ENCODE measurements around the gene KCTD21.

KCTD21 gene

GRCh38 chr11:78201096-78201818 lies 12.8 kb upstream of the KCTD21 start:
- DNase-seq (ENCODE audit: low read depth in 2 of 2) = no peak

DNA sequence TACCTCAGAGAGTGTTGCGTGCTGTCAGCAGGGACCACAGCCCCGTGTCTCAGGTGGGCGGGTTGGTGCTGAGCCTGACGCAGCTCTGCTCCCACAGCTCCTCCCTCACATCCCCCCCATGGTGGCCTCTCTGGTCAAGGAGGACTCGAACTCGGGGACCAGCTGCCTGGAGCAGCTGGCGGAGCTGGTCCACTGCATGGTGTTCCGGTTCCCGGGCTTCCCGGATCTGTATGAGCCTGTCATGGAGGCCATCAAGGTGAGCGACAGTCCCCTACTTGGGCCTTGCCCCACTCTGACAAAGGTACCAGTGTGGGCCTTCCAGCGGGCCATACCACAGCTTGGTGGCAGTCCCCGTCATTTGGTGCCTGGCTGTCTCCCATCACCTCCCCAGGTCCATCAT lies 12.1 kb upstream of the KCTD21 start:
- no peak for DNase-seq (ENCODE audit: low read depth in 2 of 2)

GRCh38 chr11:78200061-78200460 lies 11.6 kb upstream of the KCTD21 start:
- no peak for DNase-seq (ENCODE audit: low read depth in 2 of 2)

DNA sequence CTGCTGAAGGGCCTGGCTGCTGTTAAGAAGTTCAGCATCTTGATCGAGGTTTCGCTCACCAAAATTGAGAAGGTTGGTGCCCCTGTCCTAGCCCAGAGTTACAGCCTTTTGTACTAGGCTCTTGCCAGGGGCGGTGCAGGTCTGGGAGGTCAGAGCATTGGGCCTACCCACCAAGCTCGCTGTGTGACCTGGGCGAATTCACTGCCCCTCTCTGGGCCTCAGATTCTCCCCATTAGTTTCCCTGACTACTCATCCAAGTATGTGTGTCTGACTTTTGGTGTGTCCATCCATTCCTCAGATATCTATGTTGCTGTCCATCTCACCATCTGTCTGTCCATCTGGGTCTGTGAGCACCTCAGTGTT lies 11.2 kb upstream of the KCTD21 start:
- no peak for DNase-seq (ENCODE audit: low read depth in 2 of 2)

GRCh38 chr11:78199015-78199652 lies 10.7 kb upstream of the KCTD21 start:
- DNase-seq (ENCODE audit: low read depth in 2 of 2) = no peak

DNA sequence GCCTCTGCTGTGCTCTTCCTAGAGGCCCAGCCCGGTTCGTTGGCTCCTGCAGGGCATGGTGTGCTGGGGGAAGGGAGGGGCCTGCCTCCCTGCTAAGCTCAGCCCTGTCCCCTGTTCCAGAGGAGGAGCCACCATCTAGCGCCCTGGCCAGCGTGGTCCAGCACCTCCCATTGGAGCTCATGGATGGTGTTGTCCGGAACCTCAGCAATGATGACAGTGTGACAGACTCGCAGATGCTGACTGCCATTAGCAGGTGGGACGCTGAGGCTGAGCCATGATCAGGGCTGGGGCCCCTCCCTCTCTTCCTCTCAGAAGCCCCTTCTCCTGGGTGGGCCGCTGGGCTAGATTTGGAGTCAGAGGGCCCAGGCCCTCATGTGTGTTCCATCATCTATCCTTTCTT lies 9.4 kb upstream of the KCTD21 start:
- no peak for DNase-seq (ENCODE audit: low read depth in 2 of 2)

DNA sequence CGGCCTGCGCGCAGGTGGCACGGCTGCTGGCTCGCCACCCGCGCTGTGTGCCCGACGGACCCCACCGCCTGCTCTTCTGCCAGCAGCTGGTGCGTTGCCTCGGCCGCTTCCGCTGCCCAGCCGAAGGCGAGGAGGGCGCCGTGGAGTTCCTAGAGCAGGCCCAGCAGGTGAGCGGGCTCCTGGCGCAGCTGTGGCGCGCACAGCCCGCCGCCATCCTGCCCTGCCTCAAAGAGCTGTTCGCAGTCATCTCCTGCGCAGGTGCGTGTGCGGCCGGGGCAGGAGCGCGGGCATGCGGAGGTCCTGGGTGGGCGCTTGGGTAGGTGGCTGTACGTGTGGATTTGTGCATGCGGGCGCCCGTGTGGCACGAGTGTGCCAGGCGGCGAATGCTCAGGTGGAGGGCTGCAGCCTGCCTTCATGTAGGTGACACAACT lies 8.2 kb upstream of the KCTD21 start:
- no peak for DNase-seq (ENCODE audit: low read depth in 2 of 2)

- DNase-seq (ENCODE audit: low read depth in 2 of 2) = no peak
These were observed 7.6 kb upstream of the KCTD21 start for GRCh38 chr11:78195917-78196560.

DNA sequence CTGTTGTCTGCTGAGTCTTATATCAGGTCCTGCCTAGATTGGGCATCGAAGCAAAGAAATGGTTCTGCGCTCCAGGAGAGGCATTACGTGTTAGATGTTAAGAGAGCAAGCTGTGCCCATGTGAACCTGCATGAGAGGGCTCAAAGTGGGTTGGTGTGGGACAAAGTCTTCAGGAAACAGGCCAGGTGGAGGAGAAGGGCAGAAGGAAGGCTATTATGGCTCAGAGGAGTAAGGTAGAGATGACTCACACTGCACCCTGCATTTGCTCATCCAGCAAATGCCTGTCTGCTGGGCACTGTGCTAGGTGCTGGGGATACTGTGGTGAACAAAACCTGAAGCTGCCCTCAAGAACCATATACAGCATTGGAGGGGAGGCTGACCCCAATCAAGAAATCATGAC lies 6.1 kb upstream of the KCTD21 start:
- no peak for DNase-seq (ENCODE audit: low read depth in 2 of 2)

- DNase-seq (ENCODE audit: low read depth in 2 of 2) = no peak
These were observed 5.4 kb upstream of the KCTD21 start for GRCh38 chr11:78193806-78194205.

DNA sequence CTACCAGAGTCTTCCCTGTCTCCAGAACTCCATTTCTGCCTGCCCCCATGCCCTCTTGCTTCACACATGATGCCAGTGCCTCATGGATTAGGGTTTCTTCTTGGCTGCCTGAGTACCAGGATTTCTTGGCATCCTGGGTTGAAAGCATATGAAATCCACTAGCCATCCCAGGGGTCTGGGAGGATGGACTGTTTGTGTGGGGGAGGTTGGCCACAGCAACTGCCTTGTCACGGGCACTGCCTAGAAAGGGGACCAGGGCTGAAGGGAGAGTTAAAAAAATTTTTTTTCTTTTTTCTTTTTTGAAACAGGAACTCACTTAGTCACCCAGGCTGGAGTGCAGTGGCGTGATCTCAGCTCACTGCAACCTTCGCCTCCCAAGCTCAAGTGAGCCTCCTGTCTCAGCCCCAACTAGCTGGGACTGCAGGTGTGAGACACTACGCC lies 4.5 kb upstream of the KCTD21 start:
- no peak for DNase-seq (ENCODE audit: low read depth in 2 of 2)

DNA sequence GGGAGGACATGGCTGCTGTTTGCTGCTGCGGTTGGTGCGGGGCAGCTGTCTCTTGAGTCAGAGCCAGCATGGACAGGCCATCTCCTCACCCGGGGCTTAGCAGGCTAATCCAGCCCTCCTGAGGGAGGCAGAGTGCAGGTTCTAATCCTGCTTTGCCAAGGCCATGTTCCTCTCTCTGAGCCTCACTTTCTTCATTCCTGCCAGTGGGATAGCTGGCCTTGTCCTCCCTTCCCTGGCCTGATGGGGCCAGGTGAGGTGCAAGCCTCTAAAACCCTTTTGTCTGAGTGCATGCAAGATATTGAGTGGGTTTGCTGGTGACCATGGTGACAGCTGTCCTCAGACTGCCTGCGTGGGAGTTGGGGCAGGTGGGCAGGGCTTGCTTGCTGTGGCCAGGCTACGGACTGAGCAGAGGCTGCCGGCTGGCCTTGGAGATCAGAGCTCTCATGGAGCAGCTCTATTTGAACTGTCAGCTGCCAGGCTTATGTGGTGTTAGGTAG lies 3.8 kb upstream of the KCTD21 start:
- no peak for DNase-seq (ENCODE audit: low read depth in 2 of 2)

GRCh38 chr11:78190871-78191538 lies 2.6 kb upstream of the KCTD21 start:
- no peak for DNase-seq (ENCODE audit: low read depth in 2 of 2)

- DNase-seq (ENCODE audit: low read depth in 2 of 2) = no peak
These were observed 1.9 kb upstream of the KCTD21 start for GRCh38 chr11:78190374-78190773.

DNA sequence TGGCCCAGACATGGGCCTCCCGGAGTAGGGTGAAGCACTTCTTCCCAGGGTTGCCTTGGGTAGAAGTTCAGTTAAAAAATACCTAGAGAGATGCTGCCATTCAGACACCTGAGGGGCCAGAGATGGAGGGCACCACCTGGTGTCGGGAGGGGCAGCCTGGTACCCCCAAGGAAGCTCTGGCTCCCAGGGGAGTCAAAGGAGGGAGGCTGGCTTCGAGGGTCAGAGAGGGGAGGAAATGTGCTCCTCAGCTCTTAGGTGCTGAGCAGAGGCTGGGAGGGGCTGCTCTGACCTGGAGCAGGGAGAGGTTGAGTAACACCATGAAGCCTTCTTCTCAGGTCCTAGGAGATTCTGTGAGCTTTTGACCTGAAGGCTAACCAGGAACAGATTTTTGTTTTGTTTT lies 1.4 kb upstream of the KCTD21 start:
- no peak for DNase-seq (ENCODE audit: low read depth in 2 of 2)

DNA sequence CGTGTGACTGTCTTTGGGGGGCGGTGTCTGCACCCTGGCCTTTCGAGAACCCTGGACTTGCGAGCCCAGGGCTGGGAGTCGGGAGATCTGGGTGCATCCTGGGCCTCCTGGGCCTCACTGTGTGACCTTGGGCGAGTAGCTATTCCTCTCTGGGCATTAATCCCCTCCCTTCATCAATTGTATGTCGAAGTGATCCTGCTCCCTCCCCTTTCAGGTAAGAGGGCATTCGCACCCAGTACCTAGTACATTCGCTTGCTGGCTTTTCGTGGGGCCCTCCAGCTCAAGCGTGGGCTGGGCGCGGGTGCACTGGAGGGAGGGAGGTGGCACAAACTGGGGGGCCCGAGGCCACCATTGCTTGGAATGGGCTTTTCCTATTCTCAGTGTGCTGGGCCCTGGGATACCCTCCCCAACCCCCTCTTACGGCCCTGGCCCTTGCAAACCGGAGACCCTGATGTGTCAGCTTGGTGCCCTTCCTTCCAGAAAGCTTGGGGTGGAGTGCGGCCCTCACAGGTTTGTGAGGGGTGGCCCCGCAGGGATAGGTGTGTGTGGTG lies 823 bp upstream of the KCTD21 start:
- no peak for DNase-seq (ENCODE audit: low read depth in 2 of 2)

DNA sequence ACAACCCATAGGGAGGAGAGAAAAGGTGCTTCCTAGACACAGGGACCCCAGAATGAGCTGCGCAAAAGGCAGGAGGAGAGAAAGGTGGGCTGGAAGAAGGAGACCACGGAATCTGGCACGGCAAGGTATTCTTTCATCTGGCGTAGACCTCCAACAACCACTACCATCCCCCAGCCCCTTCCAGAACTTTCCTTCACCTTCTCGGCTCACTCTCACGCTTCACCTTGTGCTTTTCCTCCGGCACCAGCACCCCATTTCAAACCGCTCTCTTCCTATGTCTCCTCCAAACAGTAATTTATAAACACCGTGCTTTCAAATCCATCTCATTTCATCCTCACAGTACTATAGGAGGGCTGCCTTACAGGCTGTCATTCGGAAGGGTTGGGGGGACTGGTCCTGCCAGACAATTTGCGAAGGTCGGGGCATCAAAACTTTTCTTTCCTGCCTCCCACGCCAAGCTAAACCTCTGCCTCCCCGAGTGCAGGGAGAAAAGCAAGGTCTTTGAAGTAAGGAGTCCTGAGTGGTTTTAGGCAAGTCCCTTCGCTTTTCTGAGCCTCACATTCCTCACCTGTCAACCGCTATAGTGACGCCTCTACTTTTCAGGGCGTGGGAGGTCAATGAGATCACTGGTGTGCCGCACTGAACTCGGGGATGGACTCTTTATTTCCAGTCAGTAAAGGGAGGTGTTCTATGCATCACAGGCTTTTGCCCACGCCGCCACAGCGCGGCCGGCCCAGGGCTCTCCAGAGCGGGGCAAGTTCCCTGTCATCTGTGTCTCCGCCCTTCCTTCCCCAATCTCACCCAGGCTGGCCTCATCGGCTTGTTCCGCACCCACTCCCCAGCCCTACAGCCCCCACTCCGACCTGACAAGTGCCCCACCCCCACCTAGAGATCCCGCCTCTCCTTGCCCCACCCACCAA lies 800 bp downstream of the KCTD21 start:
- peak; percentile 77 to 79 for DNase-seq (ENCODE audit: low read depth in 2 of 2)

- no peak for DNase-seq (ENCODE audit: low read depth in 2 of 2)
These were observed 7.2 kb downstream of the KCTD21 start for GRCh38 chr11:78181185-78181584.

DNA sequence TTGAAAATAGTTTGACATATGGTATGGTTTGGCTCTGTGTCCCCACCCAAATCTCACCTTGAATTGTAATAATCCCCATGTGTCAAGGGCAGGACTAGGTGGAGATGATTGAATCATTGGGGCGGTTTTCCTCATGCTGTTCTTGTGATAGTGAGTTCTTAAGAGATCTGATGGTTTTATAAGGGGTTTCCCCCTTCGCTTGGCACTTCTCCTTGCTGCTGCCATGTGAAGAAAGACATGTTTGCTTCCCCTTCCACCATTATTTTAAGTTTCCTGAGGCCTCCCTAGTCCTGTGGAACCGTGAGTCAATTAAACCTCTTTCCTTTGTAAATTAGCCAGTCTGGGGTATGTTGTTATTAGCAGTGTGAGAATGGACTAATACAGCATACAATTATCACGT lies 7.7 kb downstream of the KCTD21 start:
- DNase-seq (ENCODE audit: low read depth in 2 of 2) = no peak

GRCh38 chr11:78179459-78180071 lies 8.9 kb downstream of the KCTD21 start:
- no peak for DNase-seq (ENCODE audit: low read depth in 2 of 2)

DNA sequence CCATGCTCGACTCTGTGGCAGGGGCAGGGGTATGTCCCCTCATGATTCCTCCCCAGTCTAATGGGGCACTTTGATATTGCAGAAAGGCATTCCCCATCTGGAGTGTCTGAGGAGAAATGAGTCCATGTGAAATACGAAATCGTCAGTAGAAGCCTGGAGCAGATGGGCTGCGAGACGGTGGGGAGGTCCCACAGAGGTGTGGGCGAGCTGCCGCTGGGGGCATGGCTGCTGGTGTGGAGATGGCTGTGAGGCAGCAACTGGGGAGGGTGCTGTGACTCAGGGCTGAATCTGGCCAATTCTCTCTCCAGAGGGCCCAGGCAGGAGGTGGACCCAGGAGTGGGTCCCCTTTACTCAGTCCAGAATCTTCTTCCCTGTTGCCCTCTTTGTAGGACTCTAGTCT lies 11.2 kb downstream of the KCTD21 start:
- no peak for DNase-seq (ENCODE audit: low read depth in 2 of 2)

All from stimulated activated CD4-positive, alpha-beta T cell treated with anti-CD3 and anti-CD28 coated beads, Interleukin-15, amount 100 ng/mL, for 48 hours (primary cell).